Pancreas (tissue), 10 donors: Measurements from ENCODE around the gene FAH. TPM values are rescaled to one million over a fixed set of nuclear protein-coding genes. Genes with fewer than 3 reads are reported as not detected.

Experiments used
- ATAC-seq, 4 donors: fragments of 200-7000 bp; cut with Tn5 transposase; one replicate each; pipeline versions ENCODE4 v1.8.0 to v1.9.1; 2020; ENCODE audit warnings: mild to moderate bottlenecking in 4 of 4, moderate library complexity in 4 of 4
- DNase-seq, 6 donors: peaks; one replicate each; pipeline ENCODE4 v3.0.0-alpha.2; 2020
- FAIRE-seq: peaks from 2 replicates; lab custom pipeline; 2012; peaks lifted over from hg19 to GRCh38; lab: Jason Lieb, UNC
- H3K27ac ChIP-seq, 4 donors: fragments of 200-600 bp; sonication (generic); 1 replicate in 3 of 4; 2 replicates in 1 of 4; pipeline versions ENCODE4 v1.5.0 to v1.8.0; 2020
- H3K27me3 ChIP-seq, 4 donors: fragments of 200-600 bp; one replicate each; pipeline ENCODE4 v1.8.0; 2021
- H3K36me3 ChIP-seq, 3 donors: fragments of 200-600 bp; sonication (generic) in 1 of 3; one replicate each; pipeline versions ENCODE4 v1.5.0 to v1.8.0; 2020 to 2021
- H3K4me1 ChIP-seq, 3 donors: fragments of 200-600 bp; one replicate each; pipeline ENCODE4 v1.8.0; 2021
- H3K4me3 ChIP-seq, 4 donors: fragments of 200-600 bp; sonication (generic) in 2 of 4; one replicate each; pipeline versions ENCODE4 v1.5.0 to v1.8.0; 2020 to 2021
- H3K9me3 ChIP-seq, 4 donors: fragments of 200-600 bp; one replicate each; pipeline ENCODE4 v1.8.0; 2021
- WGBS, 2 donors: extraction: QIAGEN DNeasy Blood & Tissue Kit; methylation state at CpG; one replicate each; pipeline ENCODE4 v1.1.7; 2013; 5-methylcytosine and 5-hydroxymethylcytosine counted together
- intact Hi-C, 3 donors: fragments of 100-400 bp; cut with DNase I; formaldehyde crosslinking; loops; one replicate each; pipeline versions ENCODE4 v1.11.1 to v1.14.2; 2022
- polyA plus RNA-seq, 2 donors: library from polyadenylated mRNA; stranded (reverse); fragments of 200-250 nt; gene quantifications; one replicate each; pipeline ENCODE4 v1.2.3, GENCODE V29; 2013
- total RNA-seq, 6 donors: library from RNA; stranded (reverse); fragmentation: NEBNext Ultra II Directional in 4 of 6; extraction: Animal tissue kit (Norgen Biotek cat#: 25700) in 4 of 6; gene quantifications; one replicate each; pipeline versions ENCODE4 v1.2.1 to v1.2.4, GENCODE V29; 2021 to 2023
- TF ChIP-seq, protein P1 (sequence below), 4 donors: fragments of 200-600 bp; sonication (generic) in 3 of 4; IDR thresholded peaks; one replicate each; pipeline versions ENCODE4 v1.5.0 to v1.8.0; 2021; ENCODE audit warnings: antibody characterized with exemption in 4 of 4
- donor health status: healthy with polysubstance abuse.
- donor health status: DM: no; HTN: no; CAD: no; lungs with moderate emphysema.
- donor health status: DM: no; HTN: no; CAD: no.
- donor health status: control.
- donor health status: control.
- donor health status: Bipolar disorder and iron deficiency.
- donor health status: DM: yes; HTN: yes; CAD: no.
- donor health status: DM: no; HTN: no; CAD: no.
- donor health status: DM: no; HTN: no; CAD: no.
- donor health status: DM: yes; HTN: yes; CAD: no.

Gene FAH
- total and polyA plus RNA-seq, 8 donors: 5.0 to 22.9 (median 11.7) TPM

DNA sequence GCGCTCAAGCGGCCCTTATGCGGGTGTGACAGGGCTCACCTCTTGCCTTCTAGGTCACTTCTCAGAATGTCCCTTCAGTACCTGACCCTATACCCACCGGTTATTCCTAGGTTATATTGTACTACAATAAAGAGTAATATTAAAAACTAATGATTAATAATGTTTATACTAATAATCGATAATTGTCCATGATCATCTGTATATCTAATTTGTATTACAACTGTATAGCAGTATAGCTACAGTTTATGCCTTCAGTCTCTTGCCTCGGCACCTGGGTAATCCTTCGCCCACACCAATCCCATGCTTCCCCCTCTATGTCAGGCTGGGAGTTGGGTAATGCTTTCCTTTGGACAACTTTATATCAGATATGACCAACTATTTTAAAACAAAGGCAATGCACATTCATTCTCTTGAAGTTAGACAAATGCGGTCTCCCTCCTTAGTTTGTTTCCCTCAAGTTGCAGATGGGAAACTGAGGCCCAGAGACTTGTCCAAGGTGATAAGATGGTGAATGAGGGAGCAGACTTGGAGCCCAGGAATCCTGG, 3.4 kb downstream of the FAH start:
- Histone ChIP-seq H3K4me1 (no peaks in the 10 kb centered on the region), H3K9me3 (no peaks in the 10 kb centered on the region), H3K27me3 (no peaks in the 10 kb centered on the region), H3K27ac (no peak overlapping the region), H3K4me3 (no peak overlapping the region), H3K36me3 (peaks cover 0 to 5% (median 0%) of the 10 kb centered on the region in 3 donors)
- TF ChIP-seq, protein P1, sequence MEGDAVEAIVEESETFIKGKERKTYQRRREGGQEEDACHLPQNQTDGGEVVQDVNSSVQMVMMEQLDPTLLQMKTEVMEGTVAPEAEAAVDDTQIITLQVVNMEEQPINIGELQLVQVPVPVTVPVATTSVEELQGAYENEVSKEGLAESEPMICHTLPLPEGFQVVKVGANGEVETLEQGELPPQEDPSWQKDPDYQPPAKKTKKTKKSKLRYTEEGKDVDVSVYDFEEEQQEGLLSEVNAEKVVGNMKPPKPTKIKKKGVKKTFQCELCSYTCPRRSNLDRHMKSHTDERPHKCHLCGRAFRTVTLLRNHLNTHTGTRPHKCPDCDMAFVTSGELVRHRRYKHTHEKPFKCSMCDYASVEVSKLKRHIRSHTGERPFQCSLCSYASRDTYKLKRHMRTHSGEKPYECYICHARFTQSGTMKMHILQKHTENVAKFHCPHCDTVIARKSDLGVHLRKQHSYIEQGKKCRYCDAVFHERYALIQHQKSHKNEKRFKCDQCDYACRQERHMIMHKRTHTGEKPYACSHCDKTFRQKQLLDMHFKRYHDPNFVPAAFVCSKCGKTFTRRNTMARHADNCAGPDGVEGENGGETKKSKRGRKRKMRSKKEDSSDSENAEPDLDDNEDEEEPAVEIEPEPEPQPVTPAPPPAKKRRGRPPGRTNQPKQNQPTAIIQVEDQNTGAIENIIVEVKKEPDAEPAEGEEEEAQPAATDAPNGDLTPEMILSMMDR (IDR thresholded peaks at IDR 0.05): no peak
- no peak for FAIRE-seq
- DNase-seq: no peak
- 90 to 96% methylated on average over 8 of the region's 8 CpGs for WGBS, 2 donors
- intact Hi-C loops: loop anchor here in 1 of 3 donors (10.0 kb wide), 1 partner anchor 91 kb away; no protein-coding TSS in a partner anchor
- no peak for ATAC-seq

DNA sequence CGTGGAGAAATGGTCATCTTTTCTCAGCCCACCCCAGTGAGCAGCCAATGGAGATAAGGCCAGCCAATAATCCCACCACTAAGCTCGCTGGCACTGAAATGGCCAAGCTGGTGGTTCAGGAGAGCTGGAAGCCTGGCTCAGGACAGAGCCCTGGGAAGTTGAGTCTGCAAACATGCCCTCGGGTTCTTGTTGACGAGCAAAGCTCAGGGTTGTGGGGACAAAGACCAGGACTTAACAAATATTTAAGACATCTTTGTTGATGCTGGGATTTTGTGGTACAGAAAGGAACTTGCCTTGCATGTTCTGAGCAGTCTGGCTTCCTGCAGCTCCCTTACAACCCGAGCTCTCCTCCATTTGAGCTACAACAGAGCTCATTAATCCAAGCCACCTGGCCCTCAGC, 4.4 kb downstream of the FAH start:
- H3K9me3 ChIP-seq: no peaks in the 10 kb centered on the region
- H3K4me1 ChIP-seq: no peaks in the 10 kb centered on the region
- WGBS, 2 donors: 94% methylated on average over 5 of the region's 5 CpGs
- DNase-seq: no peak
- H3K4me3 ChIP-seq: no peak overlapping the region
- FAIRE-seq: no peak
- no peak for ATAC-seq
- H3K27ac ChIP-seq: no peak overlapping the region
- intact Hi-C loops: loop anchor here in 1 of 3 donors (10.0 kb wide), 1 partner anchor 92 kb away; no protein-coding TSS in a partner anchor
- TF ChIP-seq, protein P1 (IDR thresholded peaks at IDR 0.05): no peak
- H3K36me3 ChIP-seq: peaks cover 0 to 5% (median 0%) of the 10 kb centered on the region in 3 donors
- H3K27me3 ChIP-seq: no peaks in the 10 kb centered on the region

DNA sequence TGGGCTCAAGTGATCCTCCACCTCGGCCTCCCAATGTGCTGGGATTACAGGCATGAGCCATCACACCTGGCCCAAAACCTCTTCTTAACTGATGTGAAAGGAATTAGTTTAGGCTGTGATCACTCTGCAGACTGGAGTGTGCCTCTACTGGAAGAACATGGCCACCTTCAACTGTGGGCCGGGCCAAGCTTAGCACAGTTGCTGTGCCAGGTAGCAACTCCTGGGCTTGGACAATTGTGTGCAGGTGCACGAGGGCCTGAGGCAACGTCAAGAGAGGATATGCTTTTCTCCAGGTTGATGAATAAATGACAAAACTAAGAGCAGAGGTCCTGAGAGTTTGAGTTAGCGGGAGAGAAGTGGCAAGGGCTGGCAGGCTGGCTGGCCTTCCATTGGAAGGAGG, 6.5 kb downstream of the FAH start:
- DNase-seq (no peak), FAIRE-seq (no peak), ATAC-seq (no peak)
- Histone ChIP-seq H3K9me3 (no peaks in the 10 kb centered on the region), H3K27ac (no peak overlapping the region), H3K36me3 (peaks cover 0 to 5% (median 0%) of the 10 kb centered on the region in 3 donors), H3K27me3 (no peaks in the 10 kb centered on the region), H3K4me1 (no peaks in the 10 kb centered on the region), H3K4me3 (no peak overlapping the region)
- TF ChIP-seq, protein P1 (IDR thresholded peaks at IDR 0.05): no peak
- intact Hi-C loops: loop anchor here in 1 of 3 donors (10.0 kb wide), 1 partner anchor 94 kb away; no protein-coding TSS in a partner anchor
- 91 to 96% methylated on average over 5 of the region's 5 CpGs for WGBS, 2 donors

- ATAC-seq (no peak), FAIRE-seq (no peak), DNase-seq (peak in 1 of 6 donors; percentile 32)
- WGBS, 2 donors: 90% methylated on average over 12 of the region's 12 CpGs
- H3K27me3 ChIP-seq: no peaks in the 10 kb centered on the region
- intact Hi-C loops: loop anchor here in 1 of 3 donors (10.0 kb wide), 1 partner anchor 95 kb away; no protein-coding TSS in a partner anchor
- H3K36me3 ChIP-seq: peaks cover 0 to 5% (median 0%) of the 10 kb centered on the region in 3 donors
- H3K27ac ChIP-seq: no peak overlapping the region
- H3K4me1 ChIP-seq: no peaks in the 10 kb centered on the region
- TF ChIP-seq, protein P1 (IDR thresholded peaks at IDR 0.05): no peak
- no peak overlapping the region for H3K4me3 ChIP-seq
- H3K9me3 ChIP-seq: no peaks in the 10 kb centered on the region
Observed at GRCh38 chr15:80159811-80160569, 7.2 kb downstream of the FAH start.
